DMS 273 (cell line): ENCODE measurements around the gene ABCD3.
"Not testable (repeated sequence)": the region's sequence is repeated elsewhere in the genome, so short reads cannot be mapped to it uniquely, and the experiment has no call there.

Experiments used
- DNase-seq: peaks from one replicate; lab custom pipeline; 2025; ENCODE audit not compliant: unreplicated experiment; lab: John Stamatoyannopoulos, UW

Gene ABCD3

DNA sequence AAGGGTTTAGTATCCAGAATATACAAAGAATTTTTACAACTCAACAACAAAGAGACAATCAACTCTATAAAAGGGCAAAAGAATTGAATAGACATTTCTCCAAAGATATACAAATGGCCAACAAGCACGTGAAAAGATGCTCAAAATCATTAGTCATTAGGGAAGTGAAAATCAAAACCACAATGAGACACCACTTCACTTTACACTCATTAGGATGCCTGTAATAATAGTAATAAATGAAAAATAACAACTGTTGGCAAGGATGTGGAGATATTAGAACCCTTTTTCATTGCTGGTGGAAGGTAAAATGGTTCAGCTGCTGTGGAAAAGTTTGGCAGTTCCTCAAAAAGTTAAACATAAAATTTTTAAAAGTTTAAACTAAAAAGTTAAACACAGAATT is 7.0 kb upstream of the ABCD3 start:
- DNase-seq, result no peak

DNA sequence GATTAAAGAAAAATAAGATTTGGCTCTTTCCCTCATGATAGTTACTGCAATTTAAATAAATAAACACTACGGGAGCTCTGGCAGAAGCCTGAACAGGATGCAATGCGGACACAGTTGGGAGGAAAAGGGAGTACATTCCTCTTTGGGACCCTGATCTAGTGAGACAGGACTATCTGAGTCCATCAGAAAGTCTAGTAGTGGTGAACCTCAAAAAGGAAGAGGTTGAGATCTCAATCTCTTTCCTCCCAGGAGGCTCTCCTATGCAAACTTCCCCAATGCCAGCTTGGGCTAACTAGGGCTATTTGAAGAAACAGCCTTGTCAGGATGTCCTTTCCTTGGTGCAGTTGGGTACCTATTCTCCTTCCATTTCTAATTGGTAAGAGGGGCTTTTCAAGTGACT is 4.9 kb upstream of the ABCD3 start:
- no peak for DNase-seq

- DNase-seq, result peak; percentile 50
Observed at GRCh38 chr1:94416901-94417727, 1.1 kb upstream of the ABCD3 start.

GRCh38 chr1:94417728-94417977 is 536 bp upstream of the ABCD3 start:
- DNase-seq, result no peak

DNA sequence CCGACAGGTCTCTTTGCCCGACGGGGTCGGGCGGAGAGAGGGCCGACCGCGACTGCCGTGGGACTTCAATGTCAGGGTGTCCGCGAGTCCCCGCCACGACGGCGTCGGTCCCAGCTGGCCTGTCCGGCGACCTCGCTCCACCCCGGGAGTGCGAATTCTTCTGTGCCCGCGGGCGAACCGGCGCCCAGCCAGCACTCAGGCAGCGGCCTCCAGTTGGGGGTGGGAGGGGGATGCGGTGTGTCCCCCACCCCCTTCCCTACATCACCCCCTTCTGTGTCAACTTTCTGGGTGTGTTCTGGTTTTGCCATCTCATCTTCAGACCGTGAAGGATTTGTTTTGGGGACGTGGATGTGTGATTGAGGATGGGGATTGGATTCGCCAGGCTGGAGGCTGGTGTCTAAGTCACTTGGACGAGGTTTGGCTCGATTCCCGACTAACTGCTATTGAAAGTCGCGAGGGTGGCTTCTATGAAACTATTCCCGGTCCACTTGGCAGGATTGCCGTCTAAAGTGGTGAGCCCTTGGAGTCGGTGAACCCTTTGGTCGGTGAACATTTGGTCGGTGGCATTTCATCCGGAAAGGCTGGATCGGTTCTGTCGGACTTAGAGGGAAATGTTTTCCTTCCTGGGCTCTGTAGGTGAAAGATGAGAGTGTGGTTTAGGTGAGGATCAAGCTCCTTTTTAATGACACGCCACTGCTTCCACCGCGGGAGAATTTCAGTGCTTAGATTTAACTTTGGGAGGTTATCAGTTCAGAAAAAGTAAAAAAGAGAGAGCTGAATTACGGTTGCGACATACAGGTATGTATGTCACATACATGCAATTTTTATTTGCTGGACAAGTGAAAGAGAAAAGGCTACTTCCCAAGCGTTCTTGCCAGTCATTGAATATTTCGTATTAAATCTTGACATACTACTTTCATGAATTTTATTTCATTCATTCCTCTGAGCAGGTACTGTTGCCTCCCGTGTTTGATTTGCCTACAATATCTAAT is 771 bp downstream of the ABCD3 start:
- peak; percentile 78 for DNase-seq

DNA sequence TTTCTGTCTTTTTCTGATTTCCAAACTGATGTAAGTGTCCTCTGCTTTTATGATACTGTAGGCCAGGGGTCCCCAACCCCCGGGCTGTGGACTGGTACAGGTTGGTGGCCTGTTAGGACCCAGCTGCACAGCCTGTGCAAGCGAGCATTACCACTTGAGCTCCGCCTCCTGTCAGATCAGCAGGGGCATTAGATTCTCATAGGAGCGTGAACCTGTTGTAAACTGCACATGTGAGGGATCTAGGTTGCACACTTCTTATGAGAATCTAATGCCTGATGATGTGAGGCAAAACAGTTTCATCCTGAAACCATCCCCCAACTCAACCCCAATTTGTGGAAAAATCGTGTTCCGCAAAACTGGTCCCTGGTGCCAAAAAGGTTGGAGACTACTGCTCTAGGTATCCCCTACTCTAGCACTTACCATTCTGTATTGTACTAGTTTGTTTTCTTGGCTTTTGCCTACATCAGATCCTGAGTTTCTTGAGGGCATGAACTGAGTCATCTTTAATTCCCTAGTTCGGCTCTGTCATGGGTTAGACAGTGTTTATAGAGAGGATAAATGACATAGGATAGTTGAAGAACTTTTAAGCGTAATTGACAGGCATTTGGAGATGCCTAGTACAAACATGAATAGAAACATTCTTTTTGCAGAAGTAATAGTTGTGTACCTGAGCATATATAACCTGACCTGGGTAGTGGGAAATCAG is 4.1 kb downstream of the ABCD3 start:
- DNase-seq, result no peak

GRCh38 chr1:94425821-94426484 is 7.8 kb downstream of the ABCD3 start:
- DNase-seq, result no peak

DNA sequence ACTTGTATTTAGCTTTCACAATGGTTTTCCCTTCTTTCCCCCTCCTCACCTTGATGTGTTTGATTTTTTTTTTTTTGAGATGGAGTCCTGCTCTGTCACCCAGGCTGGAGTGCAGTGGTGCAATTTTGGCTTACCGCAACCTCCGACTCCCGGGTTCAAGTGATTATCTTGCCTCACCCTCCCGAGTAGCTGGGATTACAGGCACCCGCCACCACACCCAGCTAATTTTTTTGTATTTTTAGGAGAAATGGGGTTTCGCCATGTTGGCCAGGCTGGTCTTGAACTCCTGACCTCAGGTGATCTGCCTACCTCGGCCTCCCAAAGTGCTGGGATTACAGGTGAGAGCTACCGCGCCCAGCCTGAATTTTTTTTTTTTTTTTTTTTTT is 8.3 kb downstream of the ABCD3 start:
- DNase-seq, result not testable (repeated sequence)

GRCh38 chr1:94428441-94428840 is 10.3 kb downstream of the ABCD3 start:
- no peak for DNase-seq

DNA sequence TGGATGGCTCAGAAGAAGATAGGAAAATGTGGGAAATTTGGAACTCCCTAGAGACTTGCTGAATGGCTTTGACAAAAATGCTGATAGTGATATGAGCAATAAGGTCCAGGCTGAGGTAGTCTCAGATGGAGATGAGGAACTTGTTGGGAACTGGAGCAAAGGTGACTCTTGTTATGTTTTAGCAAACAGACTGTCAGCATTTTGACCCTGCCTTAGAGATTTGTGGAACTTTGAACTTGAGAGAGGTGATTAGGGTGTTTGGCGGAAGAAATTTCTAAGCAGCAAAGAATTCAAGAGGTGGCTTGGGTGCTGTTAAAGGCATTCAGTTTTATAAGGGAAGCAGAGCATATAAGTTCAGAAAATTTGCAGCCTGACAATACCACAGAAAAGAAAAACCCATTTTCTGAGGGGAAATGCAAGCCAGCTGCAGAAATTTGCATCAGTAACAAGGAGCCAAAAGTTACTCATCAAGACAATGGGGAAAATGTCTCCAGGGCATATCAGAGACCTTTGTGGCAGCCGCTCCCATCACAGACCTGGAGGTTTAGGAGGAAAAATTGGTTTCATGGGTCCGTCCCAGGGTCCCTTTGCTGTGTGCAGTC is 10.8 kb downstream of the ABCD3 start:
- not testable (repeated sequence) for DNase-seq

- DNase-seq, result not testable (repeated sequence)
Observed at GRCh38 chr1:94430066-94430465, 11.9 kb downstream of the ABCD3 start.

- no peak for DNase-seq
Observed at GRCh38 chr1:94433866-94434265, 15.7 kb downstream of the ABCD3 start.

DNA sequence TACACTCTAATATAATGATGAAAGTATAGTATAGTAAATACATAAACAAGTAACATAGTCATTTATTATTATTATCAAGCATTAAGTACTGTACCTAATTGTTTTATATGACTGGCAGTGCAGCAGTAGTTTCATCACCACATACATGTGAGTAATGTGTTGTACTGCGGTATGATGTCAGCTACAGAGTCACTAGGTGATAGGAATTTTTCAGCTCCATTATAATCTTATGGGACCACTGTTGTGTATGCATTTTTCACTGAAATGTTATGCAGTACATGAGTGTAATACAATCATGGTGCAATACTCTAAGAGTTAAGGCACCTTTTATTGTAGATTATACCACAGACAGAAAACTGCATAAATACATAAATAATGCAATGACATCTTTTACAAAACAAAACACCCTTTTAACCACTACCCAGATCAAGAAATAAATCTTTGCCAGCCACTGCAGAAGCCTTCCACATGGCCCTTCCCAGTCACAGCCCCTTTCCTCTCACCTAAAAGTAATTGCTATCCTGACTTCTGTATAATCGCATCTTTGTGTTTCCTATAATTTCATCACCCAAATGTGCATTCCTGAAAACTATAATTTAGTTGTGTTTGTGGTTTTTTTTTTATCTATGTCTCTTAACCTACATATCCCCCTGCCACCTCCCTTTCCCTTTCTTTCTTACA is 16.3 kb downstream of the ABCD3 start:
- DNase-seq, result no peak

DNA sequence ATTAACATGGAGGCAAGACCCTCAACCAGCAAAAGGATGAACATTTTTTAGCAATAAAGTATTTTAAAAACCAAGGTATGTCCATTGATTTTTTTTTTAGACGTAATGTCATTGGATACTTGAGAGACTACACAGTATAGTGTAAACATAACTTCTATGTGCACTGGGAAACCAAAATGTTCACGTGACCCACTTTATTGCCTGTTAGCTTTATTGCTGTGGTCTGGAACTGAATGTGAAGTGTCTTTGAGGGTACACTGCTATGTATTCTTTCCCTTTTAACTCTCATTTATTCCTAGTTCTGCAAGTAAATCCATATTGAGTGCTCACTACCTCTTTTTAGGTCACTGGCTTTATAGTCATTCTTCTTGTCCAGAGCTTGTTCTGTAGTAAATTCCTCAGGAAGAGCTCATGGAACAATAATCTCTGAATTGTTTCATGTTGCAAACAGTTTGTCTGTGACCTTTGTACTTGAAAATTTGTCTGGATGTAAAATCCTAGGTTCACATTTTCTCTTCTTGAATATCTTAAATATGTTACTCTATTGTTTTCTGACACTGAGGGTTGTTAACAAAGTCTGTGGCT is 20.6 kb downstream of the ABCD3 start:
- no peak for DNase-seq

DNA sequence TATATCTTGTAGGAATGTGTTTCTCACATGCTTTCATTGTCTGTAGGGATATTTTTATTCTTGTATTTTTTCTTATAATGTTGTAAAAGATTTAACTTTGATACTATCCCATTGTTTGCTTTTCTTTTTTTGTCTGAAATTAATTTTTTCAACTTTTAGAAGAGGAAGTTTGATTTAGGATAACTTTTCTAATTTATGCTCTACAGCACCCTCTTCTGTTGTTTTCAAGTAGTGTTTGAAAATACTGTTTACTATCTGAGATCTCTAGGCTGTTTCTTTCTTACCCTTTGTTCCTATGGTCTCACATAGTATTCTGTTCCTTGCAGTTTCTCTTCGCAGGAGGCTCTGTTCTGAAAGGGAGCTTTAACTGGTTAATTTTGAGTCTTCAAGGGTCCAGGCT is 21.9 kb downstream of the ABCD3 start:
- DNase-seq, result no peak

- DNase-seq, result not testable (repeated sequence)
Observed at GRCh38 chr1:94443067-94443466, 24.9 kb downstream of the ABCD3 start.

DNA sequence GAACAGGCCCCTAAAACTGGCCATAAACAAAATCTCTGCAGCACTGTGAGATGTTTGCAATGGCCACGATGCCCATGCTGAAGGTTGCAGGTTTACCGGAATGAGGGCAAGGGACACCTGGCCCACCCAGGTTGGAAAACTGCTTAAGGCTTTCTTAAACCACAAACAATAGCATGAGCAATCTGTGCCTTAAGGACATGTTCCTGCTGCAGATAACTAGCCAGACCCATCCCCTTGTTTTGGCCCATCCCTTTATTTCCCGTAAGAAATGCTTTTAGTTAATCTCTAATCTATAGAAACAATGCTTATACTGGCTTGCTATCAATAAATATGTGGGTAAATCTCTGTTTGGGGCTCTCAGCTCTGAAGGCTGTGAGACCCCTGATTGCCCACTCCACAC is 26.6 kb downstream of the ABCD3 start:
- DNase-seq, result not testable (repeated sequence)

DNA sequence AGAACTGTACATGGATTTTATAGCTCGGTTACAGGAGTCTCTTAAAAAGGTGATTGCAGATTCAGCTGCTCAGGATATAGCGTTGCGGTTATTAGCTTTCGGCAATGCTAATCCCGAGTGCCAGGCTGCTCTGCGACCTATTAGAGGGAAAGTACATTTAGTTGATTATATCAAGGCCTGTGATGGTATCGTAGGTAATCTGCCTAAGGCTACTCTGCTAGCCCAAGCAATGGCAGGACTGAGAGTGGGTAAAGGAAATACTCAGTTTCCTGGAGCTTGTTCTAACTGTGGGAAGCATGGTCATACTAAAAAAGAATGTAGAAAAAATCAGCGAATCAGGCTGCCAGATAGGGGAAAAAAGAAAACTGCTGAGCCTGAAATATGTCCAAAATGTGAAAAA is 27.5 kb downstream of the ABCD3 start:
- DNase-seq, result not testable (repeated sequence)

DNA sequence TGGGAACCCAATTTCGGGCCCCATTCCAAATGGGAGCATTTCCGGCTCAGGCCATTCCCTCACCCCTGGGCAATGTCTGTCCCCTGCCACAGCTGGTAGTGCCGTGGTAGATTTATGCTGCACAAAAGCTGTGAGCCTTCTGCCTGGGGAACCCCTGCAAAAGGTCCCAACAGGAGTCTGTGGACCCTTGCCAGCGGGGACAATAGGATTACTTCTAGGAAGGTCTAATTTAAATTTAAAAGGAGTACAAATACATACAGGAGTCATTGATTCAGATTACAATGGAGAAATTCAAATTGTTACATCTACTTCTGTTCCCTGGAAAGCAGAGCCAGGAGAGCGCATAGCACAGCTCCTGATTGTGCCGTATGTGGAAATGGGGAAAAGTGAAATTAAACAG is 28.0 kb downstream of the ABCD3 start:
- not testable (repeated sequence) for DNase-seq

DNA sequence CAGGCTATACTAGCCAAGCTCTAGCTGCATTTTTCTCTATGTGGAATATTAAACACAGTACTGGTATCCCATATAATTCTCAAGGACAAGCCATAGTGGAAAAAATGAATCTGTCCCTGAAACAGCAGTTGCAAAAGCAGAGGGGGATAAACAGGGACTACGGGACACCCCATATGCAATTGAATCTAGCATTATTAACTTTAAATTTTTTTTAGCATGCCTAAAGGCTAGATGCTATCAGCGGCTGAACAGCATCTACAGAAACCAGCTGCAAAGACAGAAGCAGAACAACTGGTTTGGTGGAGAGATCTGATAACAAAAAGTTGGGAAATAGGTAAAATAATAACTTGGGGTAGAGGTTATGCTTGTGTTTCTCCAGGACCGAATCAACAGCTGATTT is 30.6 kb downstream of the ABCD3 start:
- DNase-seq, result not testable (repeated sequence)
